HCT116 (cell line): ENCODE measurements around the gene ARF1. TPM values are rescaled to one million over a fixed set of nuclear protein-coding genes. Genes with fewer than 3 reads are reported as not detected.

Experiments
- ATAC-seq: fragments of 200-7000 bp; cut with Tn5 transposase; 2 replicates; pipeline ENCODE4 v1.9.1; 2020; ENCODE audit warnings: mild to moderate bottlenecking, moderate library complexity
- BruUV-seq: library from RNA; stranded (reverse); fragments of 400-500 nt; replicated peaks from 2 replicates; lab custom pipeline; 2021; lab: Mats Ljungman, UMichigan
- CTCF ChIA-PET: fragments of 300-600 bp; sonication (Branson Sonifier 250); formaldehyde crosslinking; loops from one replicate; lab custom pipeline; 2021; ENCODE audit warnings: antibody characterized with exemption; lab: Charles Lee
- POLR2A ChIA-PET: fragments of 300-600, 350-600 bp; sonication (Branson Sonifier 250); formaldehyde crosslinking; loops from one replicate; lab custom pipeline; 2021; ENCODE audit warnings: antibody characterized with exemption; lab: Charles Lee
- RAD21 ChIA-PET, 2 experiments: fragments of 300-600 bp; sonication (Branson Sonifier 250); formaldehyde crosslinking; loops; one replicate each; lab custom pipeline; 2023; ENCODE audit warnings: low total read pairs in 2 of 2; ENCODE audit not compliant: uncharacterized antibody in 2 of 2, unreplicated experiment in 2 of 2, low non-redundant PET in 1 of 2; lab: Charles Lee
- DNase-seq: peaks from one replicate; pipeline ENCODE4 v3.0.0-alpha.2; 2010; ENCODE audit warnings: low read depth, low spot score
- H2AFZ ChIP-seq: fragments of 200-600 bp; shearing (Covaris generic), sonication (generic); 2 replicates; pipeline ENCODE4 v1.6.1; 2017; ENCODE audit warnings: low read depth, mixed run types, mixed read lengths, antibody characterized with exemption, low read length; ENCODE audit not compliant: poor library complexity, severe bottlenecking
- H3K27ac ChIP-seq: 2 replicates; pipeline ENCODE4 v1.5.1; 2012; ENCODE audit warnings: low read depth, low read length
- H3K27me3 ChIP-seq: fragments of 200-600 bp; sonication (generic); 2 replicates; pipeline ENCODE4 v1.6.1; 2016; ENCODE audit warnings: mixed run types, low read length, mixed read lengths; ENCODE audit not compliant: insufficient read depth
- H3K36me3 ChIP-seq, 2 experiments: fragments of 200-500 bp in 1 of 2; fragments of 200-600 bp in 1 of 2; sonication (Bioruptor generic) in 1 of 2; sonication (generic) in 1 of 2; 2 replicates each; pipeline versions ENCODE4 v1.5.1 to v1.6.1; 2014 to 2016; ENCODE audit warnings: low read length in 2 of 2, inconsistent platforms in 1 of 2, mixed read lengths in 1 of 2, mixed run types in 1 of 2; ENCODE audit not compliant: insufficient read depth in 2 of 2, control insufficient read depth in 1 of 2
- H3K4me1 ChIP-seq, 2 experiments: fragments of 200-600 bp in 1 of 2; sonication (generic) in 1 of 2; 2 replicates each; pipeline versions ENCODE4 v1.5.1 to v1.6.1; 2012 to 2017; ENCODE audit warnings: low read length in 2 of 2, inconsistent platforms in 1 of 2, mild to moderate bottlenecking in 1 of 2, mixed read lengths in 1 of 2, mixed run types in 1 of 2, moderate library complexity in 1 of 2; ENCODE audit not compliant: insufficient read depth in 2 of 2, control insufficient read depth in 1 of 2
- H3K4me2 ChIP-seq: fragments of 200-600 bp; sonication (generic); 2 replicates; pipeline ENCODE4 v1.6.1; 2017; ENCODE audit warnings: mixed run types, low read length, mixed read lengths
- H3K4me3 ChIP-seq, 2 experiments: fragments of 200-600 bp in 1 of 2; sonication (generic) in 1 of 2; replicated peaks in 1 of 2; 2 replicates each; pipeline ENCODE4 v1.5.1; 2011 to 2016; ENCODE audit warnings: low read length in 2 of 2, control low read depth in 1 of 2, low read depth in 1 of 2, mild to moderate bottlenecking in 1 of 2, mixed read lengths in 1 of 2, mixed run types in 1 of 2
- H3K79me2 ChIP-seq: fragments of 200-600 bp; sonication (generic); 2 replicates; pipeline ENCODE4 v1.6.1; 2017; ENCODE audit warnings: mild to moderate bottlenecking, mixed run types, low read length, moderate library complexity, mixed read lengths; ENCODE audit not compliant: insufficient read depth
- H3K9ac ChIP-seq: fragments of 200-600 bp; sonication (generic); 2 replicates; pipeline ENCODE4 v1.6.1; 2016; ENCODE audit warnings: low read length, mixed read lengths
- H3K9me2 ChIP-seq: fragments of 200-600 bp; sonication (generic), shearing (Covaris generic); 2 replicates; pipeline ENCODE4 v1.6.1; 2017; ENCODE audit warnings: mixed run types, mild to moderate bottlenecking, moderate library complexity; ENCODE audit not compliant: insufficient read depth
- H3K9me3 ChIP-seq, 2 experiments: fragments of 200-500 bp in 1 of 2; fragments of 200-600 bp in 1 of 2; sonication (Bioruptor generic) in 1 of 2; sonication (generic) in 1 of 2; 2 replicates each; pipeline ENCODE4 v1.6.1; 2014 to 2017; ENCODE audit warnings: low read length in 2 of 2, mixed read lengths in 2 of 2, inconsistent platforms in 1 of 2, low read depth in 1 of 2, mild to moderate bottlenecking in 1 of 2, mixed run types in 1 of 2, moderate library complexity in 1 of 2; ENCODE audit not compliant: control insufficient read depth in 1 of 2, insufficient read depth in 1 of 2
- H4K20me1 ChIP-seq: fragments of 200-600 bp; sonication (generic), shearing (Covaris generic); 2 replicates; pipeline ENCODE4 v1.6.1; 2017; ENCODE audit warnings: mixed run types, mild to moderate bottlenecking, moderate library complexity; ENCODE audit not compliant: insufficient read depth
- CEBPB ChIP-seq: IDR thresholded peaks from 2 replicates; pipeline ENCODE4 v1.6.1; 2012; ENCODE audit warnings: low read depth
- EZH2 ChIP-seq: fragments of 200-600 bp; sonication (generic); IDR thresholded peaks from 2 replicates; pipeline ENCODE4 v1.6.1; 2017; ENCODE audit warnings: antibody characterized with exemption, mixed run types
- FOSL1 ChIP-seq: IDR thresholded peaks from 2 replicates; pipeline ENCODE4 v1.6.1; 2012; ENCODE audit warnings: low read depth
- MAX ChIP-seq: IDR thresholded peaks from 2 replicates; pipeline ENCODE4 v1.6.1; 2012
- SP1 ChIP-seq: IDR thresholded peaks from 2 replicates; pipeline ENCODE4 v1.6.1; 2012; ENCODE audit warnings: low read depth
- YY1 ChIP-seq: IDR thresholded peaks from 2 replicates; pipeline ENCODE4 v1.6.1; 2011; ENCODE audit warnings: low read length, low read depth, moderate library complexity, mild to moderate bottlenecking; ENCODE audit not compliant: insufficient replicate concordance; ENCODE audit errors: extremely low read depth
- intact Hi-C: fragments of 100-400 bp; cut with micrococcal nuclease; formaldehyde crosslinking; loops from 2 replicates; pipeline ENCODE4 v1.10.0; 2022
- total RNA-seq: library from RNA; stranded (reverse); gene quantifications from one replicate; pipeline ENCODE4 v1.2.1, GENCODE V29; 2021; ENCODE audit not compliant: unreplicated experiment
- TF ChIP-seq, protein P1 (sequence below), 3 experiments: fragments of 200-600 bp in 1 of 3; sonication (generic) in 1 of 3; IDR thresholded peaks in 2 of 3; conservative IDR thresholded peaks in 1 of 3; 2 replicates each; pipeline ENCODE4 v1.5.1; 2012 to 2017; ENCODE audit warnings: low read depth in 2 of 3, low read length in 2 of 3, antibody characterized with exemption in 1 of 3, borderline replicate concordance in 1 of 3, control low read depth in 1 of 3, mild to moderate bottlenecking in 1 of 3, mixed read lengths in 1 of 3, mixed run types in 1 of 3, moderate library complexity in 1 of 3; ENCODE audit not compliant: insufficient read depth in 1 of 3

The ARF1 gene
- total RNA-seq, 1 experiment from 2014 or later = 394 TPM

GRCh38 chr1:228093050-228093906 lies 10.8 kb downstream of the ARF1 start:
- Histone ChIP-seq H3K4me1 (no peaks in the 10 kb centered on the region; a peak in 1 of 4 replicates), H3K36me3 (peaks cover 8 to 72% of the 10 kb centered on the region in 2 experiments), H3K4me3 (no peak overlapping the region), H3K9me3 (peaks cover 10 to 19% of the 10 kb centered on the region in 2 experiments; a peak in 2 of 4 replicates), H3K9ac (no peak overlapping the region), H3K79me2 (peaks cover 100% of the 10 kb centered on the region), H4K20me1 (peaks cover 40% of the 10 kb centered on the region; the same call in 1 of the 2 replicates), H3K27me3 (no peaks in the 10 kb centered on the region), H3K4me2 (no peak overlapping the region), H3K9me2 (no peaks in the 10 kb centered on the region), H3K27ac (no peak overlapping the region), H2AFZ (no peak overlapping the region)
- ChIA-PET POLR2A (no interaction called here), RAD21 (no interaction called here), CTCF (no interaction called here)
- ATAC-seq = no peak
- intact Hi-C loops = no loop called here
- DNase-seq = no peak
- BruUV-seq = no TSS peak
- TF ChIP-seq, protein P1, sequence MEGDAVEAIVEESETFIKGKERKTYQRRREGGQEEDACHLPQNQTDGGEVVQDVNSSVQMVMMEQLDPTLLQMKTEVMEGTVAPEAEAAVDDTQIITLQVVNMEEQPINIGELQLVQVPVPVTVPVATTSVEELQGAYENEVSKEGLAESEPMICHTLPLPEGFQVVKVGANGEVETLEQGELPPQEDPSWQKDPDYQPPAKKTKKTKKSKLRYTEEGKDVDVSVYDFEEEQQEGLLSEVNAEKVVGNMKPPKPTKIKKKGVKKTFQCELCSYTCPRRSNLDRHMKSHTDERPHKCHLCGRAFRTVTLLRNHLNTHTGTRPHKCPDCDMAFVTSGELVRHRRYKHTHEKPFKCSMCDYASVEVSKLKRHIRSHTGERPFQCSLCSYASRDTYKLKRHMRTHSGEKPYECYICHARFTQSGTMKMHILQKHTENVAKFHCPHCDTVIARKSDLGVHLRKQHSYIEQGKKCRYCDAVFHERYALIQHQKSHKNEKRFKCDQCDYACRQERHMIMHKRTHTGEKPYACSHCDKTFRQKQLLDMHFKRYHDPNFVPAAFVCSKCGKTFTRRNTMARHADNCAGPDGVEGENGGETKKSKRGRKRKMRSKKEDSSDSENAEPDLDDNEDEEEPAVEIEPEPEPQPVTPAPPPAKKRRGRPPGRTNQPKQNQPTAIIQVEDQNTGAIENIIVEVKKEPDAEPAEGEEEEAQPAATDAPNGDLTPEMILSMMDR (IDR thresholded peaks at IDR 0.05 in 2 of 3, conservative IDR thresholded peaks at IDR 0.05 in 1 of 3; ENCODE audit: borderline replicate concordance in 1 of 3, insufficient read depth in 1 of 3, low read depth in 2 of 3, low read length in 2 of 3) = no peak

DNA sequence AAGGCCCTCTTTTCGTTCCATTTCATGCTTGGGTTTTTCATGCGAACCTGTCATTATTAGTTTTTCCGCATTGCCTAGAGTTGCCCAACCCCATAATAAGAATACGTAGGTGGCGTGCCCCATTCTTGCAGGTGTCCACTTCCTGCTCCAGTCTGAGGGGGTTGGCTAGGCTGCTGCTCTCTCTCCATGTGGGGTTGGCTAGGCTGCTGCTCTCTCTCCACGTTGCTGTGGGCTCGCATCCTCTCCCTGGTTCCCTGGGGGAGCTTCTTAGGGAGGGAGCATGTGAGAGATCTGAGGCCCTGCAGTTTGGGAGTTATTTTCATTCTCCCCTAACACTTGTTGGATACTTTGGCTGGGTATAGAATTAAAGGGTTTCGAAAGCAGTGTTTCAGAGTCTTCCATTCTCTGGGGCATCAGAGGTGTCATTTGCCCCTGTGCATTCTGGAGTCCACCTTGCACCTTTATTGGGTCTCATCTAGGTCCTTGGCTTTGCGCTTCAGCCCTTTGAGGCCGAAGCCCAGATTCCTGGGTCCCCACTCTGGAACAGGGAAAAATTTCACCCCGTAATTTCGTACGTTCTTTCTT lies 12.0 kb downstream of the ARF1 start:
- Histone ChIP-seq H3K9me2 (no peaks in the 10 kb centered on the region), H3K36me3 (peaks cover 15 to 77% of the 10 kb centered on the region in 2 experiments), H4K20me1 (peaks cover 31% of the 10 kb centered on the region; the same call in 1 of the 2 replicates), H3K27me3 (no peaks in the 10 kb centered on the region), H3K4me3 (no peak overlapping the region), H3K79me2 (peaks cover 100% of the 10 kb centered on the region), H3K27ac (no peak overlapping the region), H2AFZ (no peak overlapping the region), H3K9ac (no peak overlapping the region), H3K4me1 (no peaks in the 10 kb centered on the region; a peak in 1 of 4 replicates), H3K9me3 (peaks cover 10 to 19% of the 10 kb centered on the region in 2 experiments; a peak in 2 of 4 replicates), H3K4me2 (no peak overlapping the region)
- DNase-seq = no peak
- RAD21 ChIA-PET = no interaction called here
- no peak for ATAC-seq
- no TSS peak for BruUV-seq
- intact Hi-C loops = no loop called here
- CTCF ChIA-PET = no interaction called here
- POLR2A ChIA-PET = no interaction called here
- TF ChIP-seq YY1 = no peak
- TF ChIP-seq CEBPB = no peak
- TF ChIP-seq FOSL1 = no peak
- no peak for TF ChIP-seq EZH2
- TF ChIP-seq SP1 = no peak
- TF ChIP-seq MAX = no peak
